Activated B cell treated with CpG ODN at 0.5 μM for 24 hours (primary cell): ENCODE data around the gene CEP55. TPM values are rescaled to one million over a fixed set of nuclear protein-coding genes. Genes with fewer than 3 reads are reported as not detected.
"Not testable (repeated sequence)": the region's sequence is repeated elsewhere in the genome, so short reads cannot be mapped to it uniquely, and the experiment has no call there.

Source experiments
- ATAC-seq: fragments of 200-7000 bp; cut with Tn5 transposase; one replicate; pipeline ENCODE4 v1.10.0; 2021; ENCODE audit warnings: low read depth, mild to moderate bottlenecking, moderate library complexity
- CTCF ChIA-PET: fragments of 350-600 bp; sonication (Branson Sonifier 250); formaldehyde crosslinking; loops from one replicate; lab custom pipeline; 2021; ENCODE audit warnings: antibody characterized with exemption; lab: Charles Lee
- POLR2A ChIA-PET: fragments of 350-600 bp; sonication (Branson Sonifier 250); formaldehyde crosslinking; loops from one replicate; lab custom pipeline; 2021; ENCODE audit warnings: antibody characterized with exemption; lab: Charles Lee
- DNase-seq: peaks from one replicate; pipeline ENCODE4 v3.0.0; 2022
- H3K27ac Mint-ChIP-seq: one replicate; pipeline ENCODE4 v1.8.0; 2020; ENCODE audit warnings: mixed read lengths
- H3K27me3 Mint-ChIP-seq: one replicate; pipeline ENCODE4 v1.8.0; 2021; ENCODE audit warnings: mixed read lengths
- H3K36me3 Mint-ChIP-seq: one replicate; pipeline ENCODE4 v1.8.0; 2021; ENCODE audit warnings: low read depth, mixed read lengths
- H3K4me1 Mint-ChIP-seq: one replicate; pipeline ENCODE4 v1.8.0; 2021; ENCODE audit warnings: mixed read lengths
- H3K4me3 Mint-ChIP-seq: one replicate; pipeline ENCODE4 v1.8.0; 2020; ENCODE audit warnings: mild to moderate bottlenecking, mixed read lengths
- H3K9me3 Mint-ChIP-seq: one replicate; pipeline ENCODE4 v1.8.0; 2020; ENCODE audit warnings: mixed read lengths
- CTCF ChIP-seq: fragments of 200-600 bp; IDR thresholded peaks from one replicate; pipeline ENCODE4 v1.8.0; 2022; ENCODE audit warnings: antibody characterized with exemption, mild to moderate bottlenecking
- intact Hi-C: fragments of 100-400 bp; cut with micrococcal nuclease; formaldehyde crosslinking; loops from one replicate; pipeline ENCODE4 v1.15.1; 2024
- total RNA-seq: library from RNA; stranded (reverse); gene quantifications from 2 replicates; pipeline ENCODE4 v1.2.3, GENCODE V29; 2022

CEP55 gene
- total RNA-seq, 1 donor from 2014 or later, result 1.6 TPM

DNA sequence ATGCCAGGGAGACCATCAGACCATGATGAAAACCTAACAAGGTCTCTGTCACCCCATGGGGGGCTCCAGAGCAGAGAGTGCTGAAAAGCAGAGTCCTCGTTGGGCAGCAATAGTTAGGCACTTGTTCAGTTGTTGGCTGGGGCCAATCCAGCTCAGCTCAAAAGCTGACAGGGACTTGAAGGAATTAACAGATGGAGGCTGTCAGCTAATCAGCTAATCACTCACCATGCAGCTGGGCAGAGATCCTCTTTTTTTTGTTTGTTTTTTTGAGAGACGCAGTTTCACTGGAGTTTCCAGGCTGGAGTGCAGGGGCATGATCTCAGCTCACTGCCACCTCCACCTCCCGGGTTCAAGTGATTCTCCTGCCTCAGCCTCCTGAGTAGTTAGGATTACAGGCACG lies 18.1 kb downstream of the CEP55 start:
- Mint-ChIP-seq H3K9me3 (no peaks in the 10 kb centered on the region), H3K4me3 (no peak overlapping the region), H3K27me3 (no peaks in the 10 kb centered on the region), H3K4me1 (peaks cover 9% of the 10 kb centered on the region), H3K27ac (no peak overlapping the region), H3K36me3 (no peaks in the 10 kb centered on the region)
- CTCF ChIA-PET, result interaction anchor here (6.3 kb wide), 1 partner anchor 138 kb away, joined by 85 read pairs; no protein-coding TSS in a partner anchor
- TF ChIP-seq CTCF, result no peak
- ATAC-seq, result no peak
- intact Hi-C loops, result no loop called here
- POLR2A ChIA-PET, result no interaction called here
- DNase-seq, result no peak

DNA sequence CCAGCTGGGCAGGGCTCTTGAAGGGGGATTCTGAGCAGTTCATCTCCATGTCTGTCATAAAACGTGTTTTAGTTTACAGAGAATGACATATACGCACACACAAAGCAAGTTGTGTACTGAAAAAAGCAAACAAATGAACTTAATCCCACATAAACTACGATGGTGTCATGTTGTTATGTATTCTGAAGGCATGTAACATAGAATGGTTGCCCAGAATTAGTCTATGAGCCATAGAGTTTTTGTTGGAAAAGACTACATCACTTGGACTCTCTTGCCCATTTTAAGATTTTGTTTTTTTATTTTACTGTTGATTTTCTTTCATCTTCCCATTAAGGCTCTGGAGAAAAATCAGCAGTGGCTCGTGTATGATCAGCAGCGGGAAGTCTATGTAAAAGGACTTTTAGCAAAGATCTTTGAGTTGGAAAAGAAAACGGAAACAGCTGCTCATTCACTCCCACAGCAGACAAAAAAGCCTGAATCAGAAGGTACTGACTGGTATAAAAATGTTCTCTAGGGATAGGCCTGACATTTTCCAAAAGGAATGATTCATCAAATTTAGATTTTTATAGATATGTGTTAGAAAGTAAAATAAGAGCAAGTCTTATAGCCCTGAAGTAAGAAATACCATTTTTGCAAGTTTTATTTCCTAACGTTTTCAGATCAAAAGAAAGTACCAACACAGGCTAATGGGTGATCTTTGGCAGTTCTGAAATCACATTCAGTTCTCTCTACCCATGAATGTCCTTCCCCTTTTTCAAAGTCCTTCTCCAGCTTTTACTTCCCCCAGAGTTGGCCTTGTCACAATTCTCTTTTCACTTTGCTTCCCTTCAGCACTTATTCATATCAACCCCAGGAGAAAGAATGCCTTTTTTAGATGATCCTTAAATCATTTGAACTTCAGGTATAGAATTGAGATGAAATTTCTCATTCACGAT lies 18.9 kb downstream of the CEP55 start:
- ChIA-PET CTCF (interaction anchor here (2.1 kb wide), 1 partner anchor 139 kb away, joined by 10 read pairs; no protein-coding TSS in a partner anchor), POLR2A (no interaction called here)
- peaks cover 9% of the 10 kb centered on the region for H3K4me1 Mint-ChIP-seq
- H3K4me3 Mint-ChIP-seq, result no peak overlapping the region
- H3K9me3 Mint-ChIP-seq, result no peaks in the 10 kb centered on the region
- ATAC-seq, result no peak
- H3K27me3 Mint-ChIP-seq, result no peaks in the 10 kb centered on the region
- TF ChIP-seq CTCF, result no peak
- no peak overlapping the region for H3K27ac Mint-ChIP-seq
- no peak for DNase-seq
- no peaks in the 10 kb centered on the region for H3K36me3 Mint-ChIP-seq
- intact Hi-C loops, result no loop called here

DNA sequence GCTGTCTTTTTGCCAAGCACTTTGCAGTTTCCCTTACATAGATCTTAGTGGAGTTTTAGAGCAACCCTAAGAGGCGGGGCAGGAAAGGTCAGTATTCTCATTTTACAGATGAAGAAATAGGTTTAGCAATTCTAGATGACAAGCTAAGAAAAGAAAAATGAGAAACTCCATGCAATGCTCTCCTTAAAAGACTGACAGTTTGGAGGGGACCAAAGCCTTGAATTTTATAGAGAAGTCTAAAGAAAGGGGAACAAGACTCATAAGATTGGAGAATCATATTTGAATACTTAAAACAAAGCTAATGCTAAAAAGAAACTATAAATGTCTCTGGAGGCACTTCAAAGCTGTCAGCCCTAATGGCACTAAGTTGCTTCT lies 19.6 kb downstream of the CEP55 start:
- ChIA-PET CTCF (interaction anchor here (0.6 to 2.1 kb wide), 2 partner anchors 9 to 140 kb away, joined by 3 to 10 read pairs; no protein-coding TSS in a partner anchor), POLR2A (no interaction called here)
- no peak overlapping the region for H3K4me3 Mint-ChIP-seq
- TF ChIP-seq CTCF, result no peak
- no peaks in the 10 kb centered on the region for H3K9me3 Mint-ChIP-seq
- H3K27ac Mint-ChIP-seq, result no peak overlapping the region
- no peak for ATAC-seq
- H3K27me3 Mint-ChIP-seq, result no peaks in the 10 kb centered on the region
- H3K36me3 Mint-ChIP-seq, result no peaks in the 10 kb centered on the region
- intact Hi-C loops, result no loop called here
- peaks cover 9% of the 10 kb centered on the region for H3K4me1 Mint-ChIP-seq
- no peak for DNase-seq

GRCh38 chr10:93518531-93518930 lies 22.1 kb downstream of the CEP55 start:
- CTCF ChIA-PET, result no interaction called here
- H3K4me1 Mint-ChIP-seq, result peaks cover 9% of the 10 kb centered on the region
- H3K27ac Mint-ChIP-seq, result no peak overlapping the region
- POLR2A ChIA-PET, result no interaction called here
- H3K9me3 Mint-ChIP-seq, result no peaks in the 10 kb centered on the region
- no peaks in the 10 kb centered on the region for H3K27me3 Mint-ChIP-seq
- TF ChIP-seq CTCF, result no peak
- intact Hi-C loops, result no loop called here
- no peaks in the 10 kb centered on the region for H3K36me3 Mint-ChIP-seq
- ATAC-seq (no peak), DNase-seq (no peak)
- H3K4me3 Mint-ChIP-seq, result no peak overlapping the region

- no peak for TF ChIP-seq CTCF
- ChIA-PET CTCF (no interaction called here), POLR2A (no interaction called here)
- Mint-ChIP-seq H3K27ac (no peak overlapping the region), H3K27me3 (peaks cover 8% of the 10 kb centered on the region), H3K36me3 (no peaks in the 10 kb centered on the region), H3K4me1 (no peaks in the 10 kb centered on the region), H3K9me3 (no peaks in the 10 kb centered on the region), H3K4me3 (no peak overlapping the region)
- DNase-seq (no peak), ATAC-seq (no peak)
- intact Hi-C loops, result no loop called here
These were observed 38.9 kb downstream of the CEP55 start for GRCh38 chr10:93535293-93535692.

- CTCF ChIA-PET, H3K27me3 Mint-ChIP-seq, intact Hi-C loops, ATAC-seq, H3K9me3 Mint-ChIP-seq, H3K4me3 Mint-ChIP-seq, H3K36me3 Mint-ChIP-seq, H3K4me1 Mint-ChIP-seq, H3K27ac Mint-ChIP-seq, DNase-seq, POLR2A ChIA-PET: not testable (repeated sequence)
These were observed 44.5 kb downstream of the CEP55 start for GRCh38 chr10:93540871-93541270.
